IgD-negative memory B cell (primary cell): Measurements from ENCODE around the gene NUDT7. TPM values are rescaled to one million over a fixed set of nuclear protein-coding genes. Genes with fewer than 3 reads are reported as not detected.
A peak's percentile ranks its signal among the peaks of the same experiment; 100 is the strongest.

Experiments
- H3K27ac Mint-ChIP-seq, 3 donors: one replicate each; pipeline ENCODE4 v1.8.0; 2020 to 2022; ENCODE audit warnings: mild to moderate bottlenecking in 3 of 3, mixed read lengths in 3 of 3, moderate library complexity in 1 of 3
- H3K27me3 Mint-ChIP-seq: one replicate; pipeline ENCODE4 v1.8.0; 2021; ENCODE audit warnings: mixed read lengths
- H3K36me3 Mint-ChIP-seq: one replicate; pipeline ENCODE4 v1.8.0; 2020; ENCODE audit warnings: mild to moderate bottlenecking, mixed read lengths
- H3K4me1 Mint-ChIP-seq, 3 donors: one replicate each; pipeline ENCODE4 v1.8.0; 2020 to 2022; ENCODE audit warnings: mixed read lengths in 3 of 3, mild to moderate bottlenecking in 1 of 3
- H3K4me3 Mint-ChIP-seq, 4 donors: one replicate each; pipeline ENCODE4 v1.8.0; 2020 to 2022; ENCODE audit warnings: mild to moderate bottlenecking in 4 of 4, mixed read lengths in 4 of 4, moderate library complexity in 3 of 4
- H3K9me3 Mint-ChIP-seq, 3 donors: one replicate each; pipeline ENCODE4 v1.8.0; 2020 to 2021; ENCODE audit warnings: mixed read lengths in 3 of 3, mild to moderate bottlenecking in 1 of 3
- polyA plus RNA-seq: library from polyadenylated mRNA; unstranded; fragments of 300-500 nt; fragmentation: Illumina TruSeq; gene quantifications from one replicate; pipeline ENCODE4 v1.2.3, GENCODE V29; 2021

Gene NUDT7
- polyA plus RNA-seq: 8.8 TPM

DNA sequence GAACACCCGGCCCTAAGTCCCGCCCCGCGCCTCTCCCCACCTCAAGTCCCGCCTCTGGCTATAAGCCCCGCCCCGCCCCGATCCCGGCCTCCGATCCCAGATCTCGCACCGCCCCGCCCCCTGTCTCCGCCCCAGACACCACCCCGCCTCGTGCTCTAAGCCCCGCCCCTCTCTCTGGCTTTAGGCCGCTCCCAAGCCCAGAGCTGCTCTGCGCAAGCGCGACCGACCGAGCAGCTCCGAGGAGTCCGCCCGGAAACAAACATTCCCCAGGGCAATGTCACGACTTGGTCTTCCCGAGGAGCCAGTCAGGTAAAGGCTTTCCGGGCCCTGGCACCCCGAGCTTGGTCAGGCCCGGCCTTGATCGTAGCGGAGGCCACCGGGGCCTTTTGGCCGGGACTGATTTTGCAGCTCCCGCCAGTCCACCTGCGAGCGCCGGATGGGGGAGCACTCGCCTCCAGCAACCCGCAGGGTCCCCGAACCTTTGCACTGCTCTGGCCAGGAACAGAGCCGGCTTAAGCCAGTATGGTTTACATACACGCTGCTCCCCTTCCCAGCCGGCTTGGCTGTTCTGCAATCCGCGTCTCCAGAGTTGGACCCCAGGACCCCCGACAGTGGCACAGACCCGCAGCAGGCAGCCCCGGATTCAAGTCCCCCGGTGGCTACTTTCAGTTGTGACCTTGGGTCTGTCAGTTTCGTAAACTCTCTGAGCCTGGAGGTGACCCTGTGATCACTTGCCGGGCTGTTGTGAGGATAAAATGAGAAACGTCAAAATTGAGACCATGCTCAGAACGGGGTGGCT lies at the start of gene NUDT7:
Gene NUDT7 (plus strand): TSS at position 206 of the 799 bp plus-strand sequence. CDS start 69 bp downstream, at position 275.
- Mint-ChIP-seq H3K4me1 (peaks cover 0 to 10% (median 9%) of the 10 kb centered on the region in 3 donors), H3K36me3 (no peaks in the 10 kb centered on the region), H3K9me3 (no peaks in the 10 kb centered on the region), H3K27me3 (no peaks in the 10 kb centered on the region), H3K4me3 (peak within 1 kb of the TSS; percentile 84 to 97 (median 94)), H3K27ac (peak within 1 kb of the TSS; percentile 20 to 88 (median 63))

DNA sequence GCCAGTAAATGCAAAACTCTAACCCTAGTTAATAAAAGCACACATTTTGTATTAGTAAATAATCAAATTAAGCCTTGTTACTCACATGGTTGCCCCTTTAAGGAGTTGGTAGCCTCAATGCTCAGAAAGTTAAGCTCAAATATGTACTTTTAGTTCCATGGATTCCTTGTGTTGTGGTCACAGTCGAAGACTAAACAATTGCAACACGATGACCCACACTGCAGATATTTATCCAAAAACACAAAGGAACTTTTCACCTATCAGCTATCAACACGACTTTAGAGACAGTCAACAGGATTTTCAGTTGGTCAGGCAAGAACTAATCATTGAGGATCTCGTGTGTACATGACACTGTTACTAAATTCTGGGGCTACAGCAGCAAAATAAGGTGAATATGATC lies 47.4 kb upstream of the NUDT7 start:
- Mint-ChIP-seq H3K4me3 (no peak overlapping the region), H3K27ac (no peak overlapping the region), H3K36me3 (no peaks in the 10 kb centered on the region), H3K27me3 (peaks cover 2% of the 10 kb centered on the region), H3K9me3 (no peaks in the 10 kb centered on the region), H3K4me1 (peaks cover under 1 to 4% (median under 1%) of the 10 kb centered on the region in 3 donors)

DNA sequence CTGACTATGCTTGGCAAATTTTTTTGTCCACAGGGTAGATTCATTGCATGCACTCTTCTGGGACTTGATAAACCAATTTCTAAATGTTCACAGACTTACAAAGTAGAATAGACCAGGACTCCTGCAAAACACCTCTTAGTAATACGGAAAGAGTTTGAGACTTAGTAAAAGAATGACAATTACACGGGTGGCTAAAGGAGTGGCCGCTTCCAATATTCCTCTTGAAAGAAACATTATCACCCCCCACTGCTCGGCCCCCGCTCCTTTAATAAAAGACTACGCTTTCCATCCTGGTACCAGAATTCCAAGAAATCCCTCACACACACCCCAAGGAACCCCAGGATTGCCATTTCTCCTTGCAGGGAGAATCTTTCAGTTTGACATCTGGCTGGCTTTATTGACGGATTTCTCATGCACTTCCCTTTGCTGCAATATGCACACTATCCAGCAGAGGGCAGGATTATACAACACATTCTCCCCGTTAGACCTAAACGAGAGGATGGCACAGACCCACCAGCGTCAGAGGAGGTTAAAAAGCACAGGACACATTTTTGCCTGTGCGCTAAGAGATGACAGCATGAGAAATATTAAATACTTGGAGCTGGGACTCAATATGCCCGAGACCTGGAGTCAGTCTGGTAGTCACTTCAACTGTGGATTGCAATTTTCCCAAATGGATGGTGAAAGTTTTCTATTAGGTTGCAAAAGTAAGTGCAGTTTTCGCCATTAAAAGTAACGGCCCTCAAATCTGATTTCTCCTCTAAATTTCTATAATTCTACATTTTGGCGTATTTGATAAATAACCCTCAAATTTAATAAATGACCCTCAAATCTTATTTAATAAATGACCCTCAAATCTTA lies 46.6 kb upstream of the NUDT7 start:
- Mint-ChIP-seq H3K27me3 (peaks cover 2% of the 10 kb centered on the region), H3K4me1 (peaks cover 3 to 4% (median 4%) of the 10 kb centered on the region in 3 donors), H3K36me3 (no peaks in the 10 kb centered on the region)

DNA sequence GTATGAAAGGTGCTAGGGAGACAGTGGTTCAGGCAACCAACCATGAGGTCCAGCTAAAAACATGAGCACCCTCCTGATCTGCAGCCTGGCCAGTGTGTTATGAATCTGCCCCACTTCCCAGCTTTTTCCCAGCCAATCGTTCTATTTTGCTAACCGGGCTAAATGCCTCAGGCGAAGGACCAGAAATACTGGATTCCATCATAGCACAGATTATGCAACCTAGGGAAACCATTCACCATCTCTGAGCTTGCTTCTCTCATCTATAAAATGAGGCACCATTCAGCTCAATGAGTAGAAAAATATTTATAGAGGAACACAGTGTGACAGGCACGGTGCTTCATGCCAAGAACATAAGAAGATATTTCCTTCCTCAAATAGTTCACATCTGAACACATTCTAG lies 45.2 kb upstream of the NUDT7 start:
- H3K36me3 Mint-ChIP-seq: no peaks in the 10 kb centered on the region
- H3K27me3 Mint-ChIP-seq: peaks cover 2% of the 10 kb centered on the region
- no peaks in the 10 kb centered on the region for H3K9me3 Mint-ChIP-seq
- no peak overlapping the region for H3K4me3 Mint-ChIP-seq
- peaks cover 3 to 4% (median 4%) of the 10 kb centered on the region in 3 donors for H3K4me1 Mint-ChIP-seq
- H3K27ac Mint-ChIP-seq: no peak overlapping the region

More for the DNA sequence above, 46.6 kb upstream of the NUDT7 start:
- Mint-ChIP-seq H3K9me3 (no peaks in the 10 kb centered on the region), H3K4me3 (no peak overlapping the region), H3K27ac (no peak overlapping the region)

DNA sequence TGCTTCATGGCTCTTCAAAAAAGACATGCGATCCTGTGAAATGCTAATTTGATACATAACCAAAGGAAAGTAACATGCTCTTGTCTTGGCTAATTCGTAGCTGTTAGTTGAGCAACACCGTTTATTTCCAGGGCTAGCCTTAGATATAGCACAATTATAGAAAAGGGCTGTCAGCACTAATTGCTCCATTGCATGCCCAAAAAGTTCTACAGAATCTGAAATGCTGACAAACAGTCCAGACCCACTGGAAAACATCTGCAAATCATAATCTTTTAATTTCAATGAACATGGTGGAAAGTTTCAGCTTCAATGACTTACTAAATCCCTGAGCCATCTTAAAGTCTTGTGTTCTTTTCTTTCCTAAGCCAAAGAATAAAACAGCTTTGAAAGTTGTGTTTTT lies 42.9 kb upstream of the NUDT7 start:
- H3K27me3 Mint-ChIP-seq: peaks cover 2% of the 10 kb centered on the region
- H3K36me3 Mint-ChIP-seq: no peaks in the 10 kb centered on the region
- H3K27ac Mint-ChIP-seq: no peak overlapping the region
- no peaks in the 10 kb centered on the region for H3K9me3 Mint-ChIP-seq
- H3K4me1 Mint-ChIP-seq: peaks cover 3 to 4% (median 4%) of the 10 kb centered on the region in 3 donors
- no peak overlapping the region for H3K4me3 Mint-ChIP-seq

DNA sequence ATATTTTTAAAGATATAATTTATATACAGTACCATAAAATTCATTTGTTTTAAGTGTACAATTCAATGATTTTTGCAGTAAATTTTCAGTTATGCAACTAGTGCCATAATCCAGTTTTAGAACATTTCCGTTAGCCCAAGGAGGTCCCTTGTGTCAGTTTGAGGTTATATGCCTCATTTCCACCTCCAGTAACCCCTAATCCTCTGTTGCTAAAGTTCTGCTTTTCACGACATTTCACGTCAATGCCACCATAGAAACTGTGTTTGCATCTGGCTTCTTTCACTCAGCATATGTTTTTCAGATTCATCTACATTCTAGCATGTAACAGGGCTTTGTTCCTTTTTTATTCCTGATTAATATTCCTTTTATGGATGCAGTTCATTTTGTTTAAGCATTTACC lies 42.4 kb upstream of the NUDT7 start:
- Mint-ChIP-seq H3K4me3 (no peak overlapping the region), H3K9me3 (no peaks in the 10 kb centered on the region), H3K27me3 (peaks cover 2% of the 10 kb centered on the region), H3K36me3 (no peaks in the 10 kb centered on the region), H3K4me1 (peaks cover 3 to 4% (median 4%) of the 10 kb centered on the region in 3 donors), H3K27ac (no peak overlapping the region)

DNA sequence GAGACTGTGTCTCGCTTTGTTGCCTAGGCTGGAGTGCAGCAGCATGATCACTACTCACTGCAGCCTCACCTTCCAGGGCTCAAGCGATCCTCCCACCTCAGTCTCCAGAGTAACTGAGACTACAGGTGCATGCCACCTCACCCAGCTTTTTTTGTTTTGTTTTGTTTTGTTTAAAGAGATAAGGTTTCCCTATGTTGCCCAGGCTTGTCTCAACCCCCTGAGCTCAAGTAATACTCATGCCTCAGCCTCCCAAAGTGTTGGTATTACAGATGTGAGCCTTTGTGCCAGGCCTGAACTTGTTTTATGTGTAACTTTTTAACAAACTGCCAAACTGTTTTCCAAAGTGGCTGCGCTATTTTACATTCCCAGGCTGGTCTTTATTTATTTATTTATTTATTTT lies 41.8 kb upstream of the NUDT7 start:
- H3K9me3 Mint-ChIP-seq: no peaks in the 10 kb centered on the region
- no peak overlapping the region for H3K27ac Mint-ChIP-seq
- peaks cover 4% of the 10 kb centered on the region for H3K27me3 Mint-ChIP-seq
- H3K36me3 Mint-ChIP-seq: no peaks in the 10 kb centered on the region
- H3K4me1 Mint-ChIP-seq: peaks cover 3 to 4% (median 4%) of the 10 kb centered on the region in 3 donors
- H3K4me3 Mint-ChIP-seq: no peak overlapping the region

DNA sequence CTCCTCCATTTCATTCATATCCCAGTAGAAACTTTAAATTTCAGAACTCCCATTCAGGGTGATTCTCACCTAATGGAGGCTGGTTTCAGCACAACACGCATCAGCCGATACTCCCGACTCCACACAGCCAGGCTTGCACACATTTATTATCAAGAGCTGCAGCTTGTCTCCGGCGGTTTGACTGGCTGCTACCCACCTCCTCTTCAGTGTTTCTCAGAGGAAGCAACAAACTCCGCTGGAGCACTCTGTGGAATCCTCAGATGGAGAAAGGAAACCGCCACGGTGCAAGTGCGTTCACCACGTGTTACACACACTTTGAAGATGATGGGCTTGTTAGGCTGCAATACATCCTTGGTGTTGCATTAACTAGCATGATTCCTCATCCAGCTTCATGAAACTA lies 39.7 kb upstream of the NUDT7 start:
- Mint-ChIP-seq H3K4me3 (no peak overlapping the region), H3K9me3 (no peaks in the 10 kb centered on the region), H3K36me3 (no peaks in the 10 kb centered on the region), H3K27ac (no peak overlapping the region), H3K27me3 (peaks cover 4% of the 10 kb centered on the region), H3K4me1 (peaks cover 3 to 4% (median 4%) of the 10 kb centered on the region in 3 donors)

DNA sequence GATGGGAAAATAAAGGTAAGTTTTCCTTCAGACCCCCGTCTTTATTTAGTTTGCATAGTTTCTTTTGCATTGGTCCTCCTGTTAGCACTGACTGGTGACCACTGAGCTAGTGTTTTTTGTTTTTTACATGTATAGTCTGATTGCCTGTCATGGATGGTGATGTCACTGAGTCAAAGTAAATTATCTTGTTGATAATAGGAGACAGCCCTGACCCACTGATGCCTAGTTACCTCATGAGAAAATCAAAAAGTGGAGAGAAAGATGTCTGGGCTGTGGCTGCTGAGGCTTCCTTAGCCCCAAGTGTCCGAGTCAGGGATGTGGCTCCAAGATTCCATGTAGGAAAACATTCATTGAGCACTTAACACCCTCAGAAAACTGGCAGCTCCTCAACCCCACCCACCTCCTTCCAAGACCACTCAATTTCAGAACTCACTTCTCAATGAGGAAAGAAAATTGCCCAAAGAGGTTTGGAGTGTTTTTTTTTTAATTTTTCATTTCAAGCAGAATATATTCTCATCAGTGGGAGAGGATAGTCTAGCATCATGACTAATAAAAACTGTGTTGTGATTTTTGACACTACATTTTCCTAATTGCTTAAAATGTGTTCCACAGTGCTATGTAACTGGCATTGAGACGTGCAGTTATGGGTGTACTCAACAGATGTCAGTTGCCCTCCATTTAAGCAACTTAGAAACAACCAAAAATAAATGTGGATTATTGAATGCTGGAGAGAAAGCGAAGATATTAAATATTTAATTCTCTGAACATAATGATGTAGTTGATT lies 38.7 kb upstream of the NUDT7 start:
- no peaks in the 10 kb centered on the region for H3K36me3 Mint-ChIP-seq

DNA sequence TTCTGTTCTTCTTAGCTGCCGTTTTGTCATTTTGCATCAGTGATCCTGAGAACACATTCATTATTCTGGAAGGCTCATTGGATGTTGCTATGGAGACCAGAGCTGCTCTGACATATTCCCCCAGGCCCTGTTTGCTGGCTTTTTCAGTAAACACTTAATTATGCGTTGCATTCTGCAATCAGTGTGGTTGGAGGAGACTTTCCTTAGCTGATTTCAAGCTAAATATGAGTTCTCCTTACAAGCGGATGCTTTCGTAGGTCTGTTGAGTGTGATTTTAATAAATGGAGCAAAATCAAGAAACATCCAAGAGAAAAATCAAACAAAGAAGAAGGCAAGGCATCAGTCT lies 38.2 kb upstream of the NUDT7 start:
- peaks cover 3 to 4% (median 3%) of the 10 kb centered on the region in 3 donors for H3K4me1 Mint-ChIP-seq

More for the DNA sequence above, 38.7 kb upstream of the NUDT7 start:
- H3K27ac Mint-ChIP-seq: no peak overlapping the region
- H3K4me3 Mint-ChIP-seq: no peak overlapping the region
- H3K9me3 Mint-ChIP-seq: no peaks in the 10 kb centered on the region
- H3K4me1 Mint-ChIP-seq: peaks cover 3 to 4% (median 4%) of the 10 kb centered on the region in 3 donors
- H3K27me3 Mint-ChIP-seq: peaks cover 5% of the 10 kb centered on the region

DNA sequence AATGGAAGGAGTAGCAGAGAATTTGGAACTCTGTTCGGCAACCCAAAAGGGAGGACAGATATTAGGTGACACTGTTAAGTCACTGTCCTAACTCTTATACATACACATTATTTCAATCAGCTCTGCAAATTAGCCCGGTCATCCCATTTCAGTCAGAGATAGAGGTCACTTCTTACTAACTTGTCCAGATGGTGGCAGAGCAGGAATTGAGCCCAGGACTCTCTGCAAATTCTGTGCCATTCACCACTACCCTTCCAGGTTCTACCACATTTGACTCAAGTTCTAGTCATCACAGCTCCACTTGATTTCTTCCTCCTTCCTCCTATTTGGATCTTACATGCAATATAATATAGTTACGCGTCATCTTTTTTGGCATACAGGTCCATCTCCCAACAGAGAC lies 35.9 kb upstream of the NUDT7 start:
- Mint-ChIP-seq H3K9me3 (no peaks in the 10 kb centered on the region), H3K4me3 (no peak overlapping the region), H3K36me3 (no peaks in the 10 kb centered on the region), H3K27me3 (peaks cover 6% of the 10 kb centered on the region), H3K4me1 (no peaks in the 10 kb centered on the region), H3K27ac (no peak overlapping the region)

More for the DNA sequence above, 38.2 kb upstream of the NUDT7 start:
- no peak overlapping the region for H3K27ac Mint-ChIP-seq
- H3K36me3 Mint-ChIP-seq: no peaks in the 10 kb centered on the region
- no peaks in the 10 kb centered on the region for H3K9me3 Mint-ChIP-seq
- H3K4me3 Mint-ChIP-seq: no peak overlapping the region
- H3K27me3 Mint-ChIP-seq: peaks cover 5% of the 10 kb centered on the region

DNA sequence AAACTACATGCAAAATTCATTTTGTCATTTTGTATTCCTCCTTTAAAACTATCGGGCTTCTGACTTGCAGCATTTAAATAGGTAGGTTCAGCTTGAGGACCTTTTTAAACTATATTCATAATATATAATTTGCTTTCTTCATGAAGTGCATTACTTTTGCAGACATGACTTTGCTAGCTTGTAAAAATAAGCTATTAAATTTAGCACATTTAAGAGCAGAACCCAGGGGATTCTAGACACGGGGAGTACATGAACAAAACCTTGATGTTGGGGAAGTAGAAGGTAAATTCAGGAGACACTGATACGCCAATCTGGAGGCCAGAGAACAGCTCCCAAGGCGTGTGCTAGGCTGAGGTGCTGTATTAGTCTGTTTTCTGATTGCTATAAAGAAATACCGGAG lies 32.3 kb upstream of the NUDT7 start:
- Mint-ChIP-seq H3K27ac (no peak overlapping the region), H3K4me3 (no peak overlapping the region), H3K36me3 (no peaks in the 10 kb centered on the region), H3K9me3 (peaks cover 0 to 2% (median 0%) of the 10 kb centered on the region in 3 donors), H3K4me1 (no peaks in the 10 kb centered on the region), H3K27me3 (peaks cover 10% of the 10 kb centered on the region)

DNA sequence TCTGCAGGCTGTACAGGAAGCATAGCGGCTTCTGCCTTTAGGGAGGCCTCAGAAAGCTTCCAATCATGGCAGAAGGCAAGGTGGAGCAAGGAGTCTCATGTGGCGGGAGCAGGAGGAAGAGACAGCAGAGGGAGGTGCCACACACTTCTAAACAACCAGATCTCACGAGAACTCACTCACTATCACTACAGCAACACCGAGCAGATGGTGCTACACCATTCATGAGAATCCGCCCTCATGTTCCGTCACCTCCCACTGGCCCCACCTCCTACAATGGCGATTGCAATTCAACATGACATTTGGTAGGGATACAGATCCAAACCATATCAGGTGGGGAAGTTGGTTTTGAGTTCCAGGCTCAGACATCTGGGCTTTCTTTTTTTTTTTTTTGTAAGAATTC lies 31.9 kb upstream of the NUDT7 start:
- no peak overlapping the region for H3K4me3 Mint-ChIP-seq

DNA sequence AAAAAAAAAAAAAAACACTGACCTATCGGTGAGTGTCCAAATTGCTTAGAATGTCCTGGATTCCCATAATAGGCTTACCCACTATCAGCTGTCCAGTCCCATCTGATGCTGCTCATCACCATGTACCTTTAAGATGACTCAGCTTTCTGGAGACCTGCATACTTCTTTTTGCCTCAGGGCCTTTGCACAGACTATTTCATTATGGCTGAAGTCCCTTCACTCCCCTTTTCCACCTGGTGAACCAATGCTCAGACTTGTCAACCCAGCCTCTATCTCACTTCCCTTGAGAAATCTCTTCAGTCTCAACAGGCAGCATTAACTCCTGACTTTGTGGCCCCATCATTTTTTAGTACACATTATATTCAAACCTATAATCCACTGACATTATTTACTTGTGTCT lies 29.7 kb upstream of the NUDT7 start:
- no peaks in the 10 kb centered on the region for H3K36me3 Mint-ChIP-seq
- H3K27me3 Mint-ChIP-seq: peaks cover 8% of the 10 kb centered on the region
- no peak overlapping the region for H3K4me3 Mint-ChIP-seq
- H3K4me1 Mint-ChIP-seq: no peaks in the 10 kb centered on the region
- H3K9me3 Mint-ChIP-seq: peaks cover 0 to 2% (median 0%) of the 10 kb centered on the region in 3 donors
- peak overlapping the region in 1 of 3 donors; percentile 28 for H3K27ac Mint-ChIP-seq

More for the DNA sequence above, 31.9 kb upstream of the NUDT7 start:
- Mint-ChIP-seq H3K27ac (no peak overlapping the region), H3K36me3 (no peaks in the 10 kb centered on the region), H3K9me3 (peaks cover 0 to 2% (median 0%) of the 10 kb centered on the region in 3 donors), H3K27me3 (peaks cover 8% of the 10 kb centered on the region), H3K4me1 (no peaks in the 10 kb centered on the region)

DNA sequence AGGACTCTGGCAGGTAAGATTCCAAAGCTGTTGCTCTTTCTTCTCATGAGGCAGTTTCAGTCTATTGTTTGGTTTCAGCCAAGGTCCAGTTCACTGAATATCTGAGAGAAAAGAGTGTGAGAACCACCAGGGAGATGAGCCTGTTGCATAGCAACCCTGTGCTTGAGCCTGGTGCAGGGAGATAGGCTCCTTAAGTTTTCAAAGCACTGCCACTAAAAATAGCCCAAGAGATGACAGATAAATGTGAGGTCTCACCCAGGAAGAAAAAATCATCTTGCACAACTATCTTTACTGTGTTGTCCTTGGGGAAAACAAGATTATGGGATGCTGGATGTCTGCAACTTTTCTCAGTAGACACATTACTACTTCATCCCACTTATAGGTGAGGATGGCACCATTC lies 26.2 kb upstream of the NUDT7 start:
- H3K36me3 Mint-ChIP-seq: no peaks in the 10 kb centered on the region
- H3K27ac Mint-ChIP-seq: no peak overlapping the region
- H3K27me3 Mint-ChIP-seq: peaks cover 6% of the 10 kb centered on the region
- H3K4me1 Mint-ChIP-seq: no peaks in the 10 kb centered on the region
- H3K9me3 Mint-ChIP-seq: peaks cover 0 to 2% (median 0%) of the 10 kb centered on the region in 3 donors
- no peak overlapping the region for H3K4me3 Mint-ChIP-seq
